Measurements from ENCODE around the gene GIMAP7. TPM values are rescaled to one million over a fixed set of nuclear protein-coding genes. Genes with fewer than 3 reads are reported as not detected.

Gene GIMAP7
- total RNA-seq, 1 donor from 2014 or later: 46.9 TPM

- peak overlapping the region; percentile 78 for H3K27ac Mint-ChIP-seq
- peak overlapping the region; percentile 54 for H3K4me3 Mint-ChIP-seq
Measured at GRCh38 chr7:150565239-150565638, 50.6 kb downstream of the GIMAP7 start.

DNA sequence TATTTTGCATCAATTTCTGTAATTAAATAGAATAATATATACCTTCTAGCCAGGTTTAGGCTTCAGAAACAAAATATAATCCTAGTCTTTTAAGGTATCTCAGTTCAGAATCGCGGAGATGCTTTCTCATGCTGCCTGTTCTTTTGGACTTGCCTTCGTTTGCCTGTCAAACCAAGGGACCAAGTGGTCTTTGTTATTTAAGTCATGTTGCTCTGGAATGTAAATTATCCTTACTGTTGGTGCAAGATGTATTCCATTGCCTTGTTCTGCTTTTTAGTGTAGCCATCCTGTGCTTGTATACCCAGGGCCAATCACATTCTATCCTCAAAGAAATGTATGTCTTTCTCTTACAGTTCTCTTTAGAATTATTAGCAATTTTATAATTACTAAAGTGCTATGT lies 51.5 kb downstream of the GIMAP7 start:
- Mint-ChIP-seq H3K27ac (peak overlapping the region; percentile 79), H3K27me3 (ENCODE audit: insufficient read depth) (no peaks in the 10 kb centered on the region), H3K36me3 (ENCODE audit: low read depth) (peaks cover 38% of the 10 kb centered on the region), H3K9me3 (peaks cover 13% of the 10 kb centered on the region), H3K4me1 (ENCODE audit: low read depth) (peaks cover 93% of the 10 kb centered on the region), H3K4me3 (peak overlapping the region; percentile 96)
- DNase-seq (ENCODE audit: low spot score): no peak
- intact Hi-C loops (cut with micrococcal nuclease): loop anchor here (1.0 to 5.0 kb wide), 2 partner anchors 10 to 189 kb away; partner anchors contain the start of gene ZNF775

More at GRCh38 chr7:150565239-150565638, 50.6 kb downstream of the GIMAP7 start:
- DNase-seq (ENCODE audit: low spot score): no peak
- Mint-ChIP-seq H3K27me3 (ENCODE audit: insufficient read depth) (no peaks in the 10 kb centered on the region), H3K4me1 (ENCODE audit: low read depth) (peaks cover 91% of the 10 kb centered on the region), H3K9me3 (peaks cover 22% of the 10 kb centered on the region), H3K36me3 (ENCODE audit: low read depth) (peaks cover 38% of the 10 kb centered on the region)
- intact Hi-C loops (cut with micrococcal nuclease): loop anchor here (5.0 kb wide), 1 partner anchor 188 kb away; the partner anchor contains the start of gene ZNF775

GRCh38 chr7:150566572-150566971 lies 51.9 kb downstream of the GIMAP7 start:
- peaks cover 93% of the 10 kb centered on the region for H3K4me1 Mint-ChIP-seq (ENCODE audit: low read depth)
- intact Hi-C loops (cut with micrococcal nuclease): loop anchor here (1.0 to 5.0 kb wide), 2 partner anchors 10 to 189 kb away; partner anchors contain the start of gene ZNF775
- H3K27ac Mint-ChIP-seq: peak overlapping the region; percentile 99
- no peaks in the 10 kb centered on the region for H3K27me3 Mint-ChIP-seq (ENCODE audit: insufficient read depth)
- H3K9me3 Mint-ChIP-seq: peaks cover 10% of the 10 kb centered on the region
- H3K4me3 Mint-ChIP-seq: peak overlapping the region; percentile 96
- DNase-seq (ENCODE audit: low spot score): no peak
- H3K36me3 Mint-ChIP-seq (ENCODE audit: low read depth): peaks cover 37% of the 10 kb centered on the region

DNA sequence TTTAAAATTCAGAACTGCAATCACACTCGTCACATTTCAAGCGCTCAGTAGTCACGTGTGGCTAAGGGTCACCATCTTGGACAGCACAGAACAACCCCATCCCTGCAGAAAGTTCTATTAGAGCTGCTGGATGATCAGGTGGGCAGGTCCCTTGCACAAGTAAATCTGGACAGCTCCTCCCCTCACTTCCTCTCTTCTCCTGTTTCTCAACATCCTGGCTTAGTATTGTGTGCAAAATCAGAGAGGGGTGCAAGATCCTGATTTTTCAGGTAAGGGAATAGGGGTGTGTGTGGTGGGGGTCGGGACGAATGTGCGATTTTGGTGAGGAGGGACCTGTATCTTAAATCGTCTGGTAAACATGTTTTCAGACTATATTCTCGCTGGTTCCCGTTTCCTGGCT lies 52.5 kb downstream of the GIMAP7 start, which contains the start of gene GIMAP4:
TSS of gene GIMAP4 (plus strand) at position 222 of the 400 bp plus-strand sequence. CDS start 2,512 bp downstream, outside the sequence.
- peaks cover 38% of the 10 kb centered on the region for H3K36me3 Mint-ChIP-seq (ENCODE audit: low read depth)
- peak within 1 kb of the TSS; percentile 96 for H3K4me3 Mint-ChIP-seq
- no peak for DNase-seq (ENCODE audit: low spot score)

GRCh38 chr7:150567871-150568301 lies 53.2 kb downstream of the GIMAP7 start:
- intact Hi-C loops (cut with micrococcal nuclease): loop anchor here (1.0 to 5.0 kb wide), 9 partner anchors 17 to 191 kb away; partner anchors contain the start of genes GIMAP1, GIMAP5, GIMAP7 and ZNF775
- no peaks in the 10 kb centered on the region for H3K27me3 Mint-ChIP-seq (ENCODE audit: insufficient read depth)

More for the DNA sequence above, 52.5 kb downstream of the GIMAP7 start, which contains the start of gene GIMAP4:
- Mint-ChIP-seq H3K9me3 (peaks cover 10% of the 10 kb centered on the region), H3K27ac (peak within 1 kb of the TSS; percentile 99), H3K4me1 (ENCODE audit: low read depth) (peaks cover 93% of the 10 kb centered on the region), H3K27me3 (ENCODE audit: insufficient read depth) (no peaks in the 10 kb centered on the region)
- intact Hi-C loops (cut with micrococcal nuclease): loop anchor here (1.0 to 5.0 kb wide), 2 partner anchors 47 to 190 kb away; partner anchors contain the start of gene ZNF775

GRCh38 chr7:150568714-150569113 lies 54.0 kb downstream of the GIMAP7 start:
- DNase-seq (ENCODE audit: low spot score): no peak
- H3K4me1 Mint-ChIP-seq (ENCODE audit: low read depth): peaks cover 92% of the 10 kb centered on the region
- no peaks in the 10 kb centered on the region for H3K27me3 Mint-ChIP-seq (ENCODE audit: insufficient read depth)
- peak overlapping the region; percentile 99 for H3K27ac Mint-ChIP-seq
- peak overlapping the region; percentile 96 for H3K4me3 Mint-ChIP-seq
- H3K36me3 Mint-ChIP-seq (ENCODE audit: low read depth): peaks cover 53% of the 10 kb centered on the region
- intact Hi-C loops (cut with micrococcal nuclease): loop anchor here (1.0 to 5.0 kb wide), 10 partner anchors 16 to 191 kb away; partner anchors contain the start of genes GIMAP1, GIMAP5, GIMAP6 and GIMAP7
- peaks cover 20% of the 10 kb centered on the region for H3K9me3 Mint-ChIP-seq

More at GRCh38 chr7:150567871-150568301, 53.2 kb downstream of the GIMAP7 start:
- peaks cover 44% of the 10 kb centered on the region for H3K36me3 Mint-ChIP-seq (ENCODE audit: low read depth)
- H3K9me3 Mint-ChIP-seq: peaks cover 13% of the 10 kb centered on the region
- peaks cover 93% of the 10 kb centered on the region for H3K4me1 Mint-ChIP-seq (ENCODE audit: low read depth)
- DNase-seq (ENCODE audit: low spot score): no peak
- H3K27ac Mint-ChIP-seq: peak overlapping the region; percentile 99
- peak overlapping the region; percentile 96 for H3K4me3 Mint-ChIP-seq

DNA sequence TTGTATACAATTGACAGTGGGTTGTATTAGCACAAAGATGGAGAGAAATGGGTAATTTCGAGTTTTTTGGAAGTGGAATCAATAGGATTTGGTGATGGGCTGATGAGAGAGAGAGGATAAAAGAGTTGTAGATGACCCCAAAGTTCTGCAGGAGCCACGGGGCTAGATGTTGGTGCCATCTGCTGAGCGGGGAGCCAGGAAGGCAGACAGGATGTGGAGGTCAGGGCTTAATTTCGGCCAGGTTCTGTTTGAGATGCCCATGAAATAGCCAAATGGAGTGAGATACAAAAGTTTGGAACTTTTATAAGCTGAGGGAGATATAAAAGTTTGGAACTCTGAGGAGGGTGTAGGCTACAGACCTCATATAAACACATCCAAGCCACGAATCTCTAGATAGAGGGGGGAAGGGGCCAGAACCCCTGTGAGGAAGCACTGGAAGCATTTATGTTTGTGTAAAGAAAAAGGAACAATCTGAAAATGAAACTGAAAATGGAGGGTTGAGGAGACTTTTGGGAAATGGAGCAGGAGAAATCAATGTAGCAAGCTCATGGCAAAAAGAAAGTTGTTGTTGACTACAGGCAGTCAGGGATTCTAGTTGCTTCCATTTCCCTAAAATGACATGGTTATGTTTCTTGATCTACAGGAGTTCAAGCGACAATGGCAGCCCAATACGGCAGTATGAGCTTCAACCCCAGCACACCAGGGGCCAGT lies 54.7 kb downstream of the GIMAP7 start:
- intact Hi-C loops (cut with micrococcal nuclease): loop anchor here (1.0 to 5.0 kb wide), 6 partner anchors 15 to 192 kb away; partner anchors contain the start of genes GIMAP5, GIMAP6, GIMAP7 and ZNF775
- Mint-ChIP-seq H3K9me3 (peaks cover 24% of the 10 kb centered on the region), H3K4me1 (ENCODE audit: low read depth) (peaks cover 90% of the 10 kb centered on the region), H3K27ac (peak overlapping the region; percentile 99), H3K36me3 (ENCODE audit: low read depth) (peaks cover 58% of the 10 kb centered on the region), H3K4me3 (peak overlapping the region; percentile 96), H3K27me3 (ENCODE audit: insufficient read depth) (no peaks in the 10 kb centered on the region)
- DNase-seq (ENCODE audit: low spot score): no peak

Other genes starting within 250 kb of the GIMAP7 start
- 24.9 and 26.1 TPM in 2 replicates for gene LRRC61, start 191.5 kb upstream of the GIMAP7 start, total RNA-seq
- gene ACTR3C, start 191.3 kb upstream of the GIMAP7 start, total RNA-seq: 8.2 and 9.8 TPM in 2 replicates
- gene RARRES2, start 173.2 kb upstream of the GIMAP7 start, total RNA-seq: not detected in 2 replicates
- 67.2 and 67.4 TPM in 2 replicates for gene REPIN1, start 146.1 kb upstream of the GIMAP7 start, total RNA-seq
- gene ZNF775, start 135.5 kb upstream of the GIMAP7 start, total RNA-seq: 3.9 and 4.5 TPM in 2 replicates
- 9.2 and 9.4 TPM in 2 replicates for gene GIMAP8, start 64.2 kb upstream of the GIMAP7 start, total RNA-seq
- gene GIMAP4, start 52.5 kb downstream of the GIMAP7 start, total RNA-seq: 84.2 and 87.4 TPM in 2 replicates
- gene GIMAP6, start 117.5 kb downstream of the GIMAP7 start, total RNA-seq: 38.7 and 41.3 TPM in 2 replicates
- 24.7 and 29.7 TPM in 2 replicates for gene GIMAP2, start 170.8 kb downstream of the GIMAP7 start, total RNA-seq
- gene GIMAP1, start 201.7 kb downstream of the GIMAP7 start, total RNA-seq: 4.6 and 4.9 TPM in 2 replicates
- 53.8 and 59.7 TPM in 2 replicates for gene GIMAP5, start 222.5 kb downstream of the GIMAP7 start, total RNA-seq

Measured in activated T-helper 1 cell treated with anti-CD3 and anti-CD28 coated beads, Interleukin-12 subunit alpha, Interleukin-12 subunit beta, Interleukin-2, Interleukin-4 antibody, amounts not matched to agents 30 ng/mL and 10 ng/mL and 1 ng/mL, durations not matched to agents 14 hours and 24 hours and 36 hours (primary cell).